Activated CD4-positive, CD25-positive, alpha-beta regulatory T cell treated with anti-CD3 and anti-CD28 coated beads, Interleukin-2, amount 50 U/mL, for 24 hours (primary cell): ENCODE data around the gene ZNF594.
"Not testable (repeated sequence)": the region's sequence is repeated elsewhere in the genome, so short reads cannot be mapped to it uniquely, and the experiment has no call there.

Source experiments
- ATAC-seq, 2 donors: fragments of 150-1000 bp; cut with Tn5 transposase; one replicate each; pipeline ENCODE4 v1.10.0; 2021; ENCODE audit warnings: mild to moderate bottlenecking in 1 of 2, moderate library complexity in 1 of 2

The ZNF594 gene

DNA sequence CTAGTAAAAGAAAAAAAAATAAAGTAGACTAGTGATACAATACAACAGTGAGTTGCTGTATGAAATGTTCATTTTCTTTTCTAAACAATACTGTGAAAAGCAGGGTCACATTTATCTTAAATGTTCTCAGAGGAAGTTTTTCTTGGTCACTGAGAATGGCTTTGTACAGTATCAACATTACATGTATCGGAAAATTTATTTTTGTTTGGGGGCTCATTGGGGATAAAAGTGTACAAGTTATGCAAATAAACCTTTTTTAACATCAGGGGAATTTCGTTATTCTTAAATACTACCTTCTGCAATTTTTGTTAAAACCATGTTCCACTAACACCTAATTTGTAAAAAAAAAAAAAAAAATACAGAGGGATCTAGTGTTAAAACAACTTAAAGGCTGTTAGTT, 8.7 kb upstream of the ZNF594 start:
- ATAC-seq: no peak

DNA sequence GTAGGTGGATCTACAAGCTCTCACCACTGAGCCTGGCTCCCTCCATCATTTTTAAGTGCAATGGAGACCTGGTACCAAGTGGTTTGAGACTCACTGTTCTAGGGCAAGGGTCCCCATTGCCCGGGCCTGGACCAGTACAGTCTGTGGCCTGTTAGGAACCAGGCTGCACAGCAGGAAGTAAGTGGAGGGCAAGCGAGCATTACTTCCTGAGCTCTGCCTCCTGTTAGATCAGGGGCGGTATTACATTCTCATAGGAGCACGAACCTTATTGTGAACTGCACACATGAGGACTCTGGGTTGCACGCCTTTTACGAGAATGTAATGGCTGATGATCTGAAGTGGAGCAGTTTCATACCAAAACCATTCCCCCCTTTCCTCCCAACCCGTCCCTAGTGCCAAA, 6.8 kb upstream of the ZNF594 start:
- no peak for ATAC-seq

DNA sequence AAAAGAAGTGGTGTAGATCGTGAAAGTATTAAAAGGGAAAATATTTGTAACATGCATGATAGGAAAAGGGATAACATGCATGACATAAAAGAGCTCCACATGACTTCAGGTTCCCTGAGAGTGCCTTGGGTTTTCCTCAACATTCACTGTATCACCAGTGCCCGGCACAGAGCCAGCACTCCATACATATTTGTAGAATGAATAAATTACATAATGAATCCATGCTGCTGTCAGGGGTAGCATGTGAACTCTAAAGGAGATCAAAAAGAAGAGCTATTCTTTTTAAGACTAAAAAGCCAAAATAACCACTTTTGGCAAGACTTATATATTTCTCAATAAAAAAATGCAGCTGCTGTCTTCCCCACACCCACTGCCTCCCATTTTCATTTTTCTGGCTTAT, 2.7 kb upstream of the ZNF594 start:
- no peak for ATAC-seq

- no peak for ATAC-seq
These were observed 7.4 kb downstream of the ZNF594 start for GRCh38 chr17:5184288-5184687.

DNA sequence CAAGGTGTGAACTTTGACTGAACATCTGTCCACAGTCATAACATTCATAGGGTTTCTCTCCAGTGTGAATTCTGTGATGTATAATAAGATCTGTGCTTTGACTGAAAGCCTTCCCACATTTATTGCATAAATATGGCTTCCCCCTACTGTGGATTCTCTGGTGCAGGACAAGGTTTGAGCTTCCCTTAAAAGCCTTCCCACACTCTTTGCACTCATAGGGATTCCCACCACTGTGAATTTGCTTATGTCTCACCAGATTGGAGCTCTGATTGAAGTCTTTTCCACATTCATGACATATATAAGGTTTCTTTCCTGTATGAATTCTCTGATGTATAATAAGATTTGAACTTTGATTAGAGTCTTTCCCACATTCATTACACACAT, 8.3 kb downstream of the ZNF594 start:
- ATAC-seq: no peak

- no peak for ATAC-seq
These were observed 8.9 kb downstream of the ZNF594 start for GRCh38 chr17:5182597-5183409.

DNA sequence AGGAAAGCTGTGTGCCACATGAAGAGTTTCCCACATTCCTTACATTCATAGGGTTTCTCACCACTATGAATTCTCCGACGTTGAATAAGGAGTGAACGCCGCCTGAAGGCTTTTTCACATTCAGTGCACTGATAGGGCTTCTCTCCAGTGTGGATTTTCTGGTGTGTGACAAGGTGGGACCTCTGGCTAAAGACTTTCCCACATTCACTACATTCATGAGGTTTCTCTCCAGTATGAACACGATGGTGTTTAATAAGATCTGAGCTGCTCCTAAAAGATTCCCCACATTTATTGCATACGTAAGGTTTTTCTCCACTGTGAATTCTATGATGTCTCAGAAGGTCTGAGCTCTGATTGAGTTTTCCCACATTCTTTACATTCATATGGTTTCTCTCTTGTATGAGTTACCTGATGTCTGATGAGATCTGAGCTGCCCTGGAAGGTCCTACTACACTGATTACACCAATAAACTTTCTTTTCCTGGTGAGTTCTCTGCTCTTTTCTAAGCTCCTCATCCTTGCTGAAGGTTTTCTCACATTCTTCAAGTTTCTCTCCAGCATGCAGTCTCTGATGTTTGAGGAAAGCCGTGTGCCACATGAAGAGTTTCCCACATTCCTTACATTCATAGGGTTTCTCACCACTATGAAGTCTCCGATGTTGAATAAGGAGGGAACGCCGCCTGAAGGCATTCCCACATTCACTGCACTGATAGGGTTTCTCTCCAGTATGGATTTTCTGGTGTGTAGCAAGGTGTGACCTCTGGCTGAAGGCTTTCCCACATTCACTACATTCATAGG, 10.0 kb downstream of the ZNF594 start:
- ATAC-seq: no peak

DNA sequence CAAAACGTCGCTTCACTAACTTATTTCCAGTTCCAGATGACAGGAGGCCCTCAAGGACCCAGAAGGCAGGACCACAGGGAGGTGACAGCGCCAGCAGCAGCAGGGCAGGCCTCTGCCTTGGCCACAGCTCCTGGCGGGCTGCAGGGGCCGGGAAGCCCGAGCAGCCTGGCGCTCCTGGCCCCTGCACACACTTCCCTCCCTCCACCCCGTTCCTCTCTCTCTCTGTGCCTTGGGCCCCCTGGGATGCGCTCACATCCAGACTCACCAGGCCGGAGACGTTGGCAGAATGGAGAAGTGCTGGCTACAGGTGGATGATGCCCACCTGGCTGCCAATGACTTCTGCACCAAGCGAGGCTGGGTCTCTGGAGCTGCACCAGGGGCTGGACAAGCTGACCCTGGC, 12.7 kb downstream of the ZNF594 start:
- no peak for ATAC-seq

- not testable (repeated sequence) for ATAC-seq
These were observed 16.6 kb downstream of the ZNF594 start for GRCh38 chr17:5175027-5175426.

DNA sequence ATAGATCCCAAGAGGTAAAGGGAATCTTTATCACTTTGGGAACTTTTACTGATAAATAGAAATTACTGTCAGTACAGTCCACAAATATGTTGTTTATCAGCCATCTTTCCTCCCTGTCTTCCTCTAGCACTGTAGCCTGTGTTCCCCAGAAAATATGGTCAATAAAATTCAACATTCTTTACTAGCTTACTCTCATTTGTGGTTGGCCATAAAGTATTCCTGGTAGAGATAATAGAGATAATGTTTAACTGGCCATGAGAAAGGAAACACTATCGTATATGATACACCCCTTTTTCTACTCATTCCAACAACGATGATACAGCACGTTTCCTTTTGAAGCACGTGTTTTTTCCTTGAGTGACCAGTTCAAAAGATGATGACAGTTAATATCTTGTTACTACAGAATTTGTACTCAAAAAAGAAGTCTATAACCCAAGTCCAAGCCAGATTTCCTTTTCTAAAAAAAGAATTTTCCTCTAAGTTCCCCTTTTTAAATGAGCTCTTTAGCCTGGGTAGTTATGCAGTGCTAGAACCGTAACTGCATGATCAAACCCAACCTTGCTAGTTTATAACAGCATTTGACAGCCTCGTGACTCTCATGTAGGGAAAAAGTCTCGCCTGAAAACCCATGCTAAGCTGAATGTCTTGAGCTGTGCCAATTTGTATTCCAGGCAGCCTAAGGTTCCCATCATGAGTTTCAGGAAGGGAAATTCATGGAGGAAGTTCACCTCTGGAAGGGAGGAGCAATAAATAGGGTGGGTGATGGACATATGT, 25.7 kb downstream of the ZNF594 start:
- not testable (repeated sequence) for ATAC-seq

GRCh38 chr17:5164436-5164835, 27.2 kb downstream of the ZNF594 start:
- no peak for ATAC-seq

DNA sequence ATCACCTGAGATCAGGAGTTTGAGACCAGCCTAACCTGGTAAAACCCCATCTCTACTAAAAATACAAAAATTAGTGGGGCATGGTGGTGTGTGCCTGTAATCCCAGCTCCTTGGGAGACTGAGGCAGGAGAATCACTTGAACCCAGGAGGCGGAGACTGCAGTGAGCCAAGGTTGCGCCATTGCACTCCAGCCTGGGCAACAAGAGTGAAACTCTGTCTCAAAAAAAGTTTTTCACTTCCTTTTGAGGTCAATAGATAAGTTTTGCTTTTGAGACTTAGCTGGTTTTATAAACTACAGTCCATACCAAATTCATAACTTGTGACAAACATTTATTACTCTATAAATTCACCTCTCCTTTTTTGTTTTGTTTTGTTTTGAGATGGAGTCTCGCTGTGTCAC, 29.9 kb downstream of the ZNF594 start:
- not testable (repeated sequence) for ATAC-seq

- not testable (repeated sequence) for ATAC-seq
These were observed 31.0 kb downstream of the ZNF594 start for GRCh38 chr17:5160702-5161101.

DNA sequence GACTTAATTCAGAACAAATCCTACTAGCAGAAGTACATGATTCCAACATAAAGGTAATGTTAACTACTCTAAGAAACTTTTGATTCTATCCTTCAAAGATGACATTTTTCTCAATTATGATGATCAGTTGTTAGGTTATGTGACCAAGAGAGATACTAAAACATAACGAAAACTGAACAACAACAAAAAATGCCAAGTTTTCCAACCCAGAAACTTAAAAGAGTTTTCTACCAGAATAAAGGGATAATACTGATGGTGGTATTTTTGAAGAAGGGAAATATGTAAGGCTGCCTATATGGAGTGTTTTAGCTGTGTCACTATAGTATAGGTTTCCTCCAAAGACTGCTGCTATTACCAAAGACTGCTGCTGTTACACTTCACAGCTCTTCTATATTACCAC, 45.5 kb downstream of the ZNF594 start:
- ATAC-seq: not testable (repeated sequence)

- ATAC-seq: not testable (repeated sequence)
These were observed 48.8 kb downstream of the ZNF594 start for GRCh38 chr17:5142877-5143276.

GRCh38 chr17:5139458-5139732, 52.3 kb downstream of the ZNF594 start:
- no peak for ATAC-seq

GRCh38 chr17:5138616-5139457, 52.8 kb downstream of the ZNF594 start:
- ATAC-seq: no peak

- ATAC-seq: not testable (repeated sequence)
These were observed 53.5 kb downstream of the ZNF594 start for GRCh38 chr17:5138198-5138544.

DNA sequence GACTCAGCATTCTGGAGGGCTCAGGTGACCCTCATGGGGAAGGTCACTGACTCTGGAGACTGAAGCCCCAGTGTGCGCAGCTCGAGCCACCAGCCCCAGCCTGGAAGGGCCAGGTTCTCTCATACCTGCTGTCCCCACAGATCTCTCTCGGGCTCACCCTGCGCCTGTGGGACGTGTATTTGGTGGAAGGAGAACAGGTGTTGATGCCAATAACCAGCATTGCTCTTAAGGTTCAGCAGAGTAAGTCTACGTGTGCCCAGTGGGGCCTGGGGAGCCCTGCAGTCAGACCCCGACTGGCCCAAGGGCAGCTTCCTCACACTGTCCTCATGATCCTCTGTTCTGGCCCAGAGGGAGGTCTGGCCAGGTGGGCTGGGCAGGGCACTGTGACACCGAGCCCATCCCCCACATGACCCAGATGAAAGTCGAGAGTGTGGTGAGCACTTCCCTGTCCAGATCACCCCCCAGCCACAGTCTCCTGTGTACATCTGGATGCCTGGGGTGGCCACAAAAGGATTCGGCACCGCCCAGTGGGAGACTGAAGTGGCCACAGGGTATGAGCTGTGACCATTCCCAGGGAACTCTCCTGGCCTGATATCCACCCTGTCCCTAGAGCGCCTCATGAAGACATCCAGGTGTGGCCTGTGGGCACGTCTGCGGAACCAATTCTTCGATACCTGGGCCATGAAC, 54.0 kb downstream of the ZNF594 start:
- ATAC-seq: not testable (repeated sequence)

DNA sequence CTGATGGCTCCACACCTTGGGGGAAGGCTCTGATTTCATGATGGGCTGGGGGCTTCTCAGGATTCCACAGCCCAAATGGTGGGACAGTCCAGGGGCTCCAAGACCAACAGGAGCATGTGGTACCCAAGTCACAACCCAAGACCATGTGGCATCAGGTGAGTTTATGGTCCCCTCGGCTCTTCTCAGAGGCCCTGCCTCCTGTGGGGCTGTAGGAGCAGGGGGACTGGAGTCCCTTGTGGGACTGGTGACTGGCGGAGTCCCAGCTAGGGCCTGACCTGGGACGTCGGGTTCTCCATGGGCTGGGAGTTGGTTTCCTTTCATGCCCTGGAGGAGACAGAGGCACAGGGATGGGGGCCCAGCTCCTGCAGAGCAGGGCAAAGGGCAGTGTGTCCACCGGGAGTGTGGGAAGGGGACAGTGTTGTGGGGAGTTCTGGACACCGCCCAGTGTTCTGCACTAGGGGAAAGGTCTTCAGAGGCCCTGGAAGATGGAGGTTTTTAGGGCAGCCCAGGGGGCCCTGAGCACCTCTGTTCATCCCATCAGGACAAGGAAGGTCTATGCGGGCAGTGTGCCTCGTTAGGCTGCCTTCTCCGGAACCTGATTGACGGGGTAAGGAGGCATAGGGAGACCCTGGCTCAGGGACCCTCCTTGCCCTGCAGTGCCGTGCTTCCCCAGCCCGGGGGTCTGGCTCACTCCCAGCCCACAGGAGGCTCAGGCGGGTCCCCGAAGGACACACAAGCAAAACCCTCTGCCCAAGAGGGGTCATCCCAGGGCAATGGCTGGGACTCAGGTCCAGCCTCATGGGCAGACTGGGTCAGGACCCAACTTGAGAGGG, 54.9 kb downstream of the ZNF594 start:
- ATAC-seq: not testable (repeated sequence)
